Suppressor macrophage (primary cell): ENCODE data around the gene SERINC5.
A peak's percentile ranks its signal among the peaks of the same experiment; 100 is the strongest.

ENCODE experiments used
- DNase-seq, 4 experiments: peaks; one replicate each; pipeline ENCODE4 v3.0.0-alpha.2; 2020 to 2022

The SERINC5 gene

DNA sequence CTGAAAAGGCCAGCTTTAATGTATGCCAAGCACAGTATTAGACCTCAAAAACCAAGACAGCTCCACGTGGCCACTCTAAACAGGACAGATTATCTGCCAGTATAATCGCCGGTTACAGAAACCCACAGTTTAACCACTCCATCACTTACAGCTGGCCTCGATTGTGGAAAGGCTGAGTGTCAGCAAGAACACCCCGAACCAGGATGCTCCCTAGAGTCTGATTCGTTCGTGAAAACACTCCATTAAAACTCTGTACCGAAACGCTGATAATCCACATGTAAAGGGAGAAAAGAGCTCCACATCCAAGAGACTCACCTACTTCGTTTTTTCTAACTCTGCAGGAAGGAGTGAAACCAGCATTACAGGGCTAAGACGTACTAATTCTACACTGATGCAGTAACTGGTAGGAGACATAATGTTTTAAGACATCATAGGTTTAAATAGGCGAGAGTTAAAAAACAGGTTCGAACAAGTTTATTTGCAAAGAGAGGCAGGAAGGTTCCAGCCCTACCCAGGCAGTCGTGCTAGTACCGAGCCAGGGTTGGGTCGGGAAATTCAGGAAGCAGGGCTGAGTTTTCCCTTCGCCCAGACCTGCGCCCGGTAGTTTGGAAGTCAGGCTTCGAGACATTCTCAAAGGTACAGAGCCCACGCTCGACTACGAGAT is 949 bp downstream of the SERINC5 start:
- no peak for DNase-seq

DNA sequence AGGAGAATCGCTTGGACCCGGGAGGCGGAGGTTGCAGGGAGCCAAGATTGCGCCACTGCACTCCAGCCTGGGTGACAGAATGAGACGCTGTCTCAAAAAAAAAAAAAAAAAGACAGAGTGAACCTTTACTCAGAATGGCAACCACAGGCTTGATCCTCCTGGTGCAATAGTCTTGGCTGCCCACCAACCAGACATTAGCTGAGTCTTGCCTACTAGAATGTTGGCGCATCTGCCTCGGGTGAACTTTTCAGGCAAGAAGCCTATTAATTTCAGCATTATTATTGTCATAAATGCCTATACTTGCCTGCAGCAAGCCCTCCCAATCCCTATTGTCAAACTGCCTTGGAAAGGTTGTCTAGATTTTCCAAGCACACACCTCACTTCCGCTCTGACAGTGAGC is 4.2 kb downstream of the SERINC5 start:
- DNase-seq: no peak

DNA sequence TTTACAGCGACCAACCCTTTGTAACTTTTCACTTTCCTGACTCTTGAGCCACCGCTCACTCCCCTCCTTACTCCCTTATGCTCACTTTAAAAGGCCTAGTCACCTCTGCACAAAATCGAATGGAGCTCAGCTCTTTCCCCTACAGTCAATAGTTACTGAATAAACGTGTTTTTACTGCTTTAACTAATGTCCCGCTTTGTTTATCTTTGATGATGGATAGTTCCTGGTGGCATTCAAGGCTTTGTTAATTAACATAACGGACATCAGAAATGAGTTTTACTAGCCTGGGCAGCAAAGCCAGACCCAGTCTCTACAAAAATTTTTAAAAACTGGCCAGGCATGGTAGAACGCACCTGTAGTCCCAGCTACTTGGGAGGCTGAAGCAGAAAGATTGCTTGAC is 5.0 kb downstream of the SERINC5 start:
- no peak for DNase-seq

DNA sequence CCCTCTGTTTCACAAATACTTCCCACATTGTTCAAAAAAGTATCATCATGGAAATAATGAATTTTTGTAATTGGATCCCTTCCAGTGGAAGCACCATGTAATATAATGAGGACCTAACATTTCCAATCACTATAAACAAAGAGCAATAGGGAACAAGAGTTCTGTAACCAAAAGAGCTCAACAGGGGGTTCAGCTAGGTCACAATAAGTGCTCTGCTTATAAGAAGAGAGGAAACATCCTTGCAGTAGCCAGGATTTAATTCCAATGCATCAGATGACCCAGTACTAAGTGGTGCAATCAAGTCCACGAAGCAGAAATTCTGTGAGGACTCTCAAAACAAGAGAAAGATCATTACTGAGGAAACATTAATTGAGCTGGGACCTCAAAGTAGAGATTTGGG is 5.9 kb downstream of the SERINC5 start:
- DNase-seq: peak in 3 of 4 experiments; percentile 37 to 61 (median 39)

DNA sequence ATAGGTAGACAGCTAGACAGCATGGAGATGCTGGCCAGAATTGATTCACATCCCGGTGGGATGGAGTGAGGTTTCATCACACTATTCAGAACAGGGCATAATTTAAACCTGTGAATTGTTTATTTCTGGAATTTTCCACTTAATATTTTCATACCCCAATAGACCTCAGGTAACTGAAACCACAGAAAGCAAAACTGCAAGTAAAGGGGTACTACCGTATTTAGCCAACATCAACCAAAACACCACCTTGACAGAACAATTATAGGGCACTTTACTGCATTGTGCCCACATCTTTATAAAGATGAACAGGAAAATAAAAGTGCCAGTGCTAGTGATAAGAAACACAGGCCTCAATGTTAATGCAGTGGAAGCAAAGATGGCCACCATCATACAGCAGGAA is 7.5 kb downstream of the SERINC5 start:
- no peak for DNase-seq

DNA sequence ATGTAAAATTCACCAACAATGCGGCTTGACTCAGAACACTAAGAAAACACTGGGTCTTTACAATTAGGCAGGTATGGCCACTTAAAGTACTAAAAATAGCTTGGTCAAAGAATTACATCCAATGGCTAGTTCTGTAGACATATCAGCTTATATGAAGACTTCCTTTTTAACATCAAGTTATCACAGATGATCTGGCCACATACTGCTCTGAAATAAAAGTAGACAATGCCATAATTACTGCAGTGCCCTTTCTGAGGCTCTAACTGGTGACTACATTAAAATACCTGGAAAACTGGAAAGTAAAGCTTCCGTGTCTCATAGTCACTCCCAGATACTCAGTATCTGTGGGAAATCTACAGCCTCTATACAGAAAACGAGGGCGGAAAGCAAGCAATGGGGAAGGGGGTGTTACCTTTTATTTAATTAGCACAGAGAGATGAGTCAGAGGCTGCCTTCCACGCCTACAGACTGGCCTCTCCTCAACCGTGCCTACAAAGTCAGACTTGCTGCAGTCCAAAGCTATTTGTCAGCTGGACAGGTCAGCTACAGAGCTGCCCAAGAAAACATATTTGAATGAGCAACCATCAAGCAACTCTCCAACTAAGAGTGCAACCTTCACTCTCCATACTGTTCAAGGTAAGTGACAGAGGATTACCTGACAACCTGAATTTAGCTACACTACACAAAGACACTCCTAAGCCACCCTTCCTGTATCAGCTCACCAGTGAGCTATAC is 8.7 kb downstream of the SERINC5 start:
- peak; percentile 81 to 91 (median 86) for DNase-seq

DNA sequence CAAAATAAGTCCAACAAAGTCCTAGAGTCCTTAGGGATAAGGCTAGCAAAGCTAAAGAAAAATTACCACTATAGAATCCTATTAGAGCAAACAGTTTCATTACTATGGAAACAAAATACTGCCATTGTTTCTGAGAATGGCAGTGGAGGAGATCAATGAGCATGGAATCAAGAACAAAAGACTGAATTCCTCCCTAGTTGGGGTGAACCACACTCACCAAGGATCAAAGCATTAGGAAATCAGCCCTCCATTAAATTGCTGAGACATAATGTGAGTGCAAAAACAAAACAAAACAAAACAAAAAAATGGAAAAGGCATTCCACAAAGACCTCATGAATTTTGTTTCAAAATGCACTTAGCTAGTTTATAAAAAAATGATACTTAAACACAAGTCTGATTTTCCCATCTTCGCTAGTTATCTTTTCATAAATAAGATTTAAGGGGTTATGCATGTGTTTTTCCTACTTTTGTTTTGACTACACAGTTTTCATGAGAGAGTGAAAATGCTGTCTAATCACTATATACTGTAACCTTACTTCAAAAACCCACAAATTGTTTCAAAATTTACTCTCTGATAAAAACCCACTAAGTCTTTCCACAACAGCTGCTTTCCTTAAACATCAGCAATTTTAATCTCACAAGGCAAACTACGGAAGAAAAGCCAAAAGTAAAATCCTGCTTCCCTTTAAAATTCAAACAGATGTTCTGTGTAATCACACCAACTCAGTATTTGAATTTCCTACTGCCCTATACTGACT is 9.7 kb downstream of the SERINC5 start:
- DNase-seq: peak; percentile 23 to 85 (median 61)

DNA sequence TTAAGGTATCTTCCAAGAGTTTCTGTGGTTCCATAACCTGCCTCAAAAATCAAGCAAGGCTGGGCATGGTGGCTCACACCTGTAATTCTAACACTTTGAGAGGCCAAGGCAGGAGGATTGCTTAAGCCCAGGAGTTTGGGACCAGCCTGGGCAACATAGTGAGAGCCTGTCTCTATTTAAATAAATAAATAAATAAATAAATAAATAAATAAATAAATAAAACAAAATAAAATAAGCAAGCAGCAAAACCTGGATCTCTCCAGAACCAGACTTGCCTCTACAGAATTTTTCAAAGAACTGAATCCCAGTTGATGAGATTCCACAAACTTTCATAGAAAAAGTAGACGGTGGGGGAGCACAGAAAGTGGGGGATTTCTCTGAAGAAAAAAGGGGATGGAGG is 12.3 kb downstream of the SERINC5 start:
- no peak for DNase-seq

DNA sequence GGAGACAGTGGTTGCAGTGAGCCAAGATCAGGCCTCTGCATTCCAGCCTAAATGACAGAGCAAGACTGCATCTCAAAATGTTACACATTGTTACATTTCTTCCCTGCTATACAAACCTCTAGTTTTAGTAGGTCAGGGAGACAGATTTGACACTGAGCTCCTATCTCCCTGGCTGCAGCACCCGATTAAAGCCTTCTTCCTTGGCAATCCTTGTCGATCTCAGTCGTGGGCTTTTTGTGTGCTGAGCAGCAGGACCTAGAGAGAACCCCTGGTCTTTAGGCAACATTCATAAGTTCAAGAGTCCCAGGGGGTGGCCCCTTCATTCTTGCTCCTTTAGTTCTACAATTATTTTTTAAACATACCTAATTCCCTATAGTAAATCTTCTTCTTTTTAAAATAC is 13.0 kb downstream of the SERINC5 start:
- no peak for DNase-seq

DNA sequence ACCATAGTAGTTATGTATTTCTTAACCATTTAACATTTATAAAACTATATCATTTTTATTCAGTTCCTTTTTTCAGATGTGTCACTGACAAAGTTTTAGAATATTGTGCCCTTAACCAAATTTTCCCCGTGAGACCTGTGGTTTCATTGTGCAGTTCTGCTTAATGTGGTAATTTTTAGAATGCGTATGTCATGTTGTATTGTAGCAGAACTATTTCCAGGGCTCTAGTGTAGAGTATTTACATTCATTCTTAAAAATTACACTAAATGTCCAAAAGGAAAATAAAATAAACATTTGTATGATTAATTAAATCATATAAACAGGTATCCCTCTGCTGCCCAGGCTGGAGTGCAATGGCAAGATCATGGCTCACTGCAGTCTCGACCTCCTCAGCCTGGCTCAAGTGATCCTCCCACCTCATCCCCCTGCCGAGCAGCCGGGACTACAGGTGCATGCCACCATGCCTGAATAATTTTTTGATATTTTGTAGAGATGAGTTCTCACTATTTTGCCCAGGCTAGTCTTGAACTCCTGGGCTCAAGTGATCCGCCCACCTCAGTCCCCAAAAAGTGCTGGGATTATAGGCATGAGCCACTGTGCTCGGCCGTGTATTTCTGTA is 15.4 kb downstream of the SERINC5 start:
- DNase-seq: peak in 1 of 4 experiments; percentile 36

DNA sequence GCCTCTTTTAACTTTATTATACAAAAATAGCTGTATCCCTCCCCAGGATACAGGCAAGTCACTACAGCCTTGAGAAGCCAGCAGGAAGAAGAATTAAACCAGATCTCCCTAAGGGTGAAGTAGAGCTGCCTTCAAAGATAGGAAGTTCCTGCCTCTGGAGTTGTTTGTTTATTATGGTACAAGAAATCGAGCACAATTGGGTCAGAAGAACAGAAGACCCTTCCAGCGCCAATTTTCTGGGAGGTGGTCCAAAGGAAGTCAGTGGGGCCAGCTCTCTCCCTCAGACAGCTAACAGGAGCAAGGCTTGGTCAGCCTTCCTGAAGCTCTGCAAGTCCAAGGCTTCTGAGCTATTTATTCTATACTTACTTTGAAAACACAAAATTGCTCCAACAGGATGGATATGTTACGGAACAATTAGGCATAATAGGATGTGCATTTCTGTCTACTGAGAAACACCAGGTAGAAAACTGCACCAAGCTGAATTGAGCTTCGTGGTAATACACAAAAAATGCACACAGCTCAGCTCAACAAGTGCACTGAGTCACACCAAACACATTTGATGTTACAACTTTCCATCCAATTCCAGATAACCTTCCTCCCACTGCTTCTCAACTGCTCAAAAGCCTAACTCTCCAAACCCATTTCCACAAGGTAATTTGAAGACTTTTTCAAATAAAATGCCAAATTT is 16.0 kb downstream of the SERINC5 start:
- no peak for DNase-seq

DNA sequence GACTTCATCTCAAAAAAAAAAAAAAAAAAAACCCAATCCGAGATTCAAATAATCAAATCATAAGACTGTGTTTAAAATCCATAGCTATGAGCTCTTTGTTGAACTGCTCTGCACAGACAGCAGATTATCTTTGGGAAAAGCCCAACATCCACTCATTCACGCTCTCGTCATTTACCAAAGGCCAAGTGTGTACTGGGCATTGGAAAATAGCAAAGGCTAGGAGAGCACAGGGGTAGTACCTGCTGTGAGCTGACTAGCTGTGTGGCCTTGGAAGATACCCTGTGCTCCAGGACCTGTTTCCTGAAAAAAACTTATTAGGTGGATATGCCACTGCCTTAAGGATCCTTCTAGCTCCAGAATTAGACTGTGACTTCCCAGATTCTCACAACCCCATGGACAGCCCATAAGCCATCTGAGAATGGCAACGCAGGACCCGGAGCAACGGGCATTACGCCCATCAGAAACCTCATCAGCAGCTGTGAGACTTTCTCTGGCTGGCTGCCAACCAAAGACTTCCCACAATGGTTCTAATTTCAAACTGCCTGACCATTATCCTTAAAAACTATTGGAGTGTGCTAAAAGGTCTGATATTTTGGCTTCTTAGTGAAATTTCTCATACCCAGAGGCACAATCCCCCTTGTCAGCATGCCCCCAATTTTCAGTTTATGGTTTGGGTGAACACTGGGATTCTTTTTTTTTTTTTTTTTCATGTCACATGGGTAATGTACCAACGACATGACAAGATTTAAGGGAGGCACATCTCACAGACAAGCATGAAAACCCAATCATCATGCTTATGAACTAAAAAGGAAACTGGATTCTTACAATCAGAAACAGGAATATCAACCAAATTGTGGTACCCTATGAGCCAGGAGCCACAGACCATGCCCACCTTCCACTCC is 16.8 kb downstream of the SERINC5 start:
- peak; percentile 44 to 74 (median 54) for DNase-seq

DNA sequence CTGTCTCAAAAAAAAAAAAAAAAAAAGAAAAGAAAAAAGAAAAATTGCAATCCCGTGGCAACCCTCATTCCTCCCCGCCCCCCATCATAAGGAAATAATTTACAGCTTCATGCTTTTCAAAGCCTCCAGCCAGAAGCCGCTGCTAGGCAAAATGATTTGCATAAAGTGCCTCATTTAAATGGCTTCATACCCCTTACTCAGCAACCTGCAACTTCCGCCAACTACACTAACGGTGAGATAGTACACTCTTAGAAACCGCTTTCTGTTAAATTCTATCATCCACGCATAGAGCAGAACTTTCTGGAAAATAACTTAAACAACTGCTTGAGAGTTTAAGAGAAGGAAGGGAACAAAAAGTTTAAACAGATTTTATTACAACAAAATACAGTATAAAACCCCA is 17.8 kb downstream of the SERINC5 start:
- no peak for DNase-seq

DNA sequence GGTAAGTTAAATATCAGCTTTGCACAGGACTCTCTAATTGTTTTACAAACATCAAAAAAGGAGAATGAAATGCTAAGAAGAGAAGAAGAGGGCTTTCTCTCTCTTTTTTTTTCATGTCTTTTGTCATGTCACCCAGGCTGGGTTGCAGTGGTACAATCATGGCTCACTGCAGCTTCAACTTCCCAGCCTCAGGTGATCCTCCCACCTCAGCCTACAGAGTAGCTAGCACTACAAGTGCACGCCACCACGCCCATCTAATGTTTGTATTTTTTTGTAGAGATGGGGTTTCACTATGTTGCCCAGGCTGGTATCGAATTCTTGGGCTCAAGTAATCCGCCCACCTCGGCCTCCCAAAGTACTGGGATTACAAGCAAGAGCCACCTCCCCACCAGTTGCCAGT is 18.6 kb downstream of the SERINC5 start:
- no peak for DNase-seq

DNA sequence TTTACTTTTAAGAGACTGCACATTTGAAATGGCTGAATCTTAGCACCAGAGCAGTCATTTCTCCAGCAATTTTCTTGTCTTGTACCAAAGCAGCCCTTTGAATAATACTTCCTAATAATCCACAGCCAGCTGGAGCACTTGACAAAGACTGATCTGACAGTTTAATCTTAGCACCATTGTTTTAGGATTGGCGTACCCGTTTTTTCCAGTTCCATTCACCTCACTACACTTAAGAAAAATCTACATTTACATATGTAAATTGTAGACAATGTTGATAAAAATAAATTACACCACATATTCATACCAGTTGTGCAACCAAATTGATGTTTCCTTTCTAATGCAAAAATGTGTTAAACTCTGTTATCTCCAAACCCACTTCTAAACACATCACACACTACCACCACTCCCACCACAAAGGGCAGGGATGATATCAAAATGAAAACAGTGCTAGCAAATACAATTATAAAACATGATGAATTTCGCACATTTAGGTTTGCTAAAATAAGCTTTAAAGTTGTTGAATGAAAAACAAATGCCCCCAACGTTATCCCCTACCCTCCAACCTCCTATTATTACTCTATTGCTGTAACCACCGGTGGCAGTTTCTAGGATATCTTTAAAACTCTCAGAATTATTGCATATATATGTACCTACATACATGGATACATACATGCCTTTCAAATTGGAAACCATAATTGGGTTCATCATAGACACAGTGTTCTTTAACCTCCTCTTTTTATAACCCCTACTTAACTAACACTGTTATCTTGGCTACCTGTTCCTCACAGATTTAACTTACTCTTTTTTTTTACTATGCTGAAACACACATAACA is 21.5 kb downstream of the SERINC5 start:
- no peak for DNase-seq

DNA sequence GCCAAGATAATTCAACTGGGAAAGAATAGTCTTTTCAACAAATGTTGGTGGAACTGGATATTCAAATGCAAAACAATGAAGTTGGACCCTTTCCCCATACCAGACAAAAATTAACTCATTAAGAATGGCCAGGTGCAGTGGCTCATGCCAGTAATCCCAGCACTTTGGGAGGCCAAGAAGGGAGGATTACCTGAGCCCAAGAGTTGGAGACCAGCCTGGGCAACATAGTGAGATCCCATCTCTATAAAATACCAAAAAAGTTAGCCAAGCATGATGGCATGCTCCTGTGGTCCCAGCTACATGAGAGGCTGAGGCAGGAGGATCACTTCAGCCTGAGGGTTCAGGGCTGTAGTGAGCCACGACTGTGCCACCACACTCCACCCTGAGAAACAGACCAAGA is 24.2 kb downstream of the SERINC5 start:
- no peak for DNase-seq

DNA sequence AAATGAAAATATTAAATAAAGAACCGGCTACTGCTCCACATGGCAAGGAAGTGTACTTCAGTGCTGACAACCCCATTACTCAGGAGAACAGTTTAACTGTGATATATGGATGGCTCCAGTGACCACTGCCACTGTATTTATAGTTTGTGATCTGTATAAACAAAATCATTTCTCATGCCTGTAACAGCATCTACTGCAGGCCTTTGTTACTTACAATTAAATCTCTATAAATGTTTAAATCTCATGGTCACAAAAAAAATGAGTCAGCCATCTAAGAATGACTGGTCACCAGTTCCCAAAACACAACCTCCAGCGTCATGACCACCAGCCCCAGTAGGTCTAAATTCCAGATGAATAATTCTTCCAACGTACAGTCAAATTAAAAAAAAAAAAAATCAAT is 24.6 kb downstream of the SERINC5 start:
- no peak for DNase-seq

DNA sequence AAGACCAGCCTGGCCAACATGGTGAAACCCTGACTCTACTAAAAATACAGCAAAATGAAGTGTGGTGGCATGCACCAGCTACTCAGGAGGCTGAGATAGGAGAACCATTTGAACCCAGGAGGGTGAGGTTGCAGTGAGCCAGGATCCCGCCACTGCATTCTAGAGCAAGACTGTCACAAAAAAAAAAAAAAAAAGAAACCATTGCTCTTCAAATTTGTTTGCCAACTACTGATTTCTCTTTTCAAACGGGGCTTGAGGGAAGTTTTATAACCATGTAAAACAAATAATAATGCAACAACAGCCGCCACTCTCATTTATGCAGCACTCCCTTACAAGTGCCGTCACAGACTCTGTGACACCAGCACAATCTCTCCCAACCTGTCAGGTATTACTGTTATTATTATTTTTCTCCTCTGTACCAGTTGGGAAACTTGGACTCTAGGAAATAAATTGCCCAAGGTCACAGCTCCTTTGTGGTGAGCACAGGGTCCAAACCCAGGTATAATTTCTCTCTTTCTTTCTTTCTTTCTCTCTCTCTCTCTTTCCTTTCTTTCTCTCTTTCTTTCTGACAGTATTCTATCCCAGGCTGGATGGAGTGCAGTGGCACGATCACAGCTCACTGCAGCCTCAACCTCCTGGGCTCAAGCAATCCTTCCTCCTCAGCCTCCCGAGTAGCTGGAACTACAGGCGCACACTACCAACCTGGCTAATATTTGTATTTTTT is 25.4 kb downstream of the SERINC5 start:
- no peak for DNase-seq

DNA sequence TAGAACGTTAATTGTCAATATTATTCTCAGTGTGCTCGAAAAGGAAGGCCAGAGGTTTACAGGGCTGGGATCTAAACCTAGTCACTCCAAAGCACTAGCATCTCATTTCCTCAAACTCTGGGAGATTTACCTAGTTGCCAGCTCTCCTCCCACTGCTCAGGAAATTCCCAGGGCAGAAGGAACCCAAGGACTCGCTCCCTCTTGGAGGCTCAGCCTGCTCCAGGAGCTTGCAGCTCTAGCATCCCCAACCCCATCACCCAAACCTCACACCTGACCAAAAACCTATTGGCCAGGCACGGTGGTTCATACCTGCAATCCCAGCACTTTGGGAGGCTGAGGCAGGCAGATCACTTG is 26.0 kb downstream of the SERINC5 start:
- no peak for DNase-seq

DNA sequence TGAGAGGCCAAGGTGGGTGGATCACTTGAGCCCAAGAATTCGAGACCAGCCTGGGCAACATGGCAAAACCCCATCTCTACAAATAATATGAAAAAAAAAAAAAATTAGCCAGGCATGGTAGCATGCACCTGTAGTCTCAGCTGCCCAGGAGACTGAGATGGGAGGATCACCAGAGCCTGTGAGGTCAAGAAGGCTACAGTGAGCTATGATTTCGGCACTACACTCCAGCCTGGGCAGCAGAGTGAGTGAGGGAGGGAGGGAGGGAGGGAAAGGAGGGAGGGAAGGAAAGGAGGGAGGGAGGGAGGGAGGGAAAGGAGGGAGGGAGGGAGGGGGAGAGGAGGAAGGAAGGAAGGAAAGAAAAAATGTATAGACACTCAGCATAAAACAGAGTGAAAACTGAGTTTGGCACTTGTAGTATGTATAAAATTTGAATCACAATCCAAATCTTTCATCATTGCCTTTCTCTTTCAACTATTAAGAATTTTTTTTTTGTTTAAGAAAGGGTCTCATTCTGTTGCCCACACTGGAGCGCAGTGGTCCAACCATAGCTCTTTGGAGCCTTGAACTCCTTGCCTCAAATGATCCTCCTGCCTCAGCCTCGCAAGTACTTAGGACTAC is 27.8 kb downstream of the SERINC5 start:
- no peak for DNase-seq
